HG03442 (cell line): Measurements from ENCODE around the gene LPAR3.

ENCODE experiments used
- ATAC-seq: cut with Tn5 transposase; IDR thresholded peaks from one replicate; pipeline ENCODE4 v1.9.1; 2021; ENCODE audit warnings: mild to moderate bottlenecking, moderate library complexity; ENCODE audit not compliant: unreplicated experiment

Gene LPAR3

GRCh38 chr1:84780000-84780716 lies 112.8 kb downstream of the LPAR3 start:
- ATAC-seq = no peak

- no peak for ATAC-seq
Observed at GRCh38 chr1:84776639-84777038, 116.4 kb downstream of the LPAR3 start.

- ATAC-seq = no peak
Observed at GRCh38 chr1:84775535-84775920, 117.5 kb downstream of the LPAR3 start.

GRCh38 chr1:84774669-84775534 lies 118.1 kb downstream of the LPAR3 start:
- ATAC-seq = no peak

GRCh38 chr1:84773933-84774497 lies 119.0 kb downstream of the LPAR3 start:
- ATAC-seq = no peak

- ATAC-seq = no peak
Observed at GRCh38 chr1:84773195-84773594, 119.8 kb downstream of the LPAR3 start.

- peak; percentile 59 for ATAC-seq
Observed at GRCh38 chr1:84772428-84772943, 120.5 kb downstream of the LPAR3 start.

GRCh38 chr1:84771895-84772294 lies 121.1 kb downstream of the LPAR3 start:
- no peak for ATAC-seq

GRCh38 chr1:84770481-84770880 lies 122.5 kb downstream of the LPAR3 start:
- no peak for ATAC-seq

GRCh38 chr1:84769636-84770035 lies 123.4 kb downstream of the LPAR3 start:
- ATAC-seq = no peak

- ATAC-seq = no peak
Observed at GRCh38 chr1:84768634-84769033, 124.4 kb downstream of the LPAR3 start.

- no peak for ATAC-seq
Observed at GRCh38 chr1:84763912-84764680, 128.9 kb downstream of the LPAR3 start.

- no peak for ATAC-seq
Observed at GRCh38 chr1:84762664-84763063, 130.3 kb downstream of the LPAR3 start.
